HG02938 (cell line): ENCODE results near the gene ADAMTS13.

Experiments used
- ATAC-seq: cut with Tn5 transposase; IDR thresholded peaks from one replicate; pipeline ENCODE4 v1.9.1; 2021; ENCODE audit warnings: mild to moderate bottlenecking, moderate library complexity; ENCODE audit not compliant: unreplicated experiment

ADAMTS13 gene

DNA sequence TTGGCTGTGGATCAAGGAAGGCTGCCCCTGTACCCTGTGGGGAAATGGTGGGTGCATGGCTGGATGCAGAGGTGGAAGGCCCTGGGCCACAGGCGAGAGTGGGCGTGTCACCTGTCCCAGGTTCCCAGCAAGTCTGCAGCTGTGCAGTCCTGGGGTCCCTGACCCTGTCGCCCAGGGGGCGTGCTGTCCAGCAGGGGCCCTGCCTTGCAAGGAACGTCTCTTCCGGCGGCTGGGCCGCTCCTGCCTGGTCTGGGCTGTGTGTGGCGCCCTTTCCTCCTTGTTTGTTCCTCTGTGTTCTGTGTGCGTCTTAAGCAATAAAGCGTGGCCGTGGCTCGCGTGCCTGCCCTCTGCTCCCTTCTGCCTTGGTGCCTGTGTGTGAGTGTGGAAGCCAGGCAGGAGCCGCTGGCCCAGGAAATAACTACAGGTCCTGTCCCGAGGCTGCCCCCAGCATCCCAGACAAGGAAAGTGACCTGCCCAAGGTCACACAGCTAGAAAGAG, 48.3 kb downstream of the ADAMTS13 start:
- ATAC-seq = no peak

DNA sequence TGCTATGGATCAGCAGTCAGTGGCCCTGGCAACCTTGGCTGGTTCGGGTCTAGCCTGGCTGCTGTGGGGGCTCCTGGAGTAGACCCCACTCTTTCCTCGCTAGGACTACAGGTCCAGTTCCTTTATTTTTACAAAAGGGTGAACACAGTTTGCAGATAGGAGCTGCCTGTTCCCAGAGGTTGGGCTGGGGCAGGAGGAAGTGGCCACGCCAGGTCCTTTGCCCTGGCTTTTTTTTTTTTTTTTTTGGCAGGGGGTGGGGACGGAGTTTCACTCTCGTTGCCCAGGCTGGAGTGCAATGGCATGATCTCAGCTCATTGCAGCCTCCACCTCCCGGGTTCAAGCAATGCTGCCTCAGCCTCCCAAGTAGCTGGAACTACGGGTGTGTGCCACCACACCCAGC, 48.8 kb downstream of the ADAMTS13 start:
- ATAC-seq = no peak

GRCh38 chr9:133471551-133472276, 49.5 kb downstream of the ADAMTS13 start:
- ATAC-seq = no peak

- no peak for ATAC-seq
These were observed 50.1 kb downstream of the ADAMTS13 start for GRCh38 chr9:133472277-133472645.

DNA sequence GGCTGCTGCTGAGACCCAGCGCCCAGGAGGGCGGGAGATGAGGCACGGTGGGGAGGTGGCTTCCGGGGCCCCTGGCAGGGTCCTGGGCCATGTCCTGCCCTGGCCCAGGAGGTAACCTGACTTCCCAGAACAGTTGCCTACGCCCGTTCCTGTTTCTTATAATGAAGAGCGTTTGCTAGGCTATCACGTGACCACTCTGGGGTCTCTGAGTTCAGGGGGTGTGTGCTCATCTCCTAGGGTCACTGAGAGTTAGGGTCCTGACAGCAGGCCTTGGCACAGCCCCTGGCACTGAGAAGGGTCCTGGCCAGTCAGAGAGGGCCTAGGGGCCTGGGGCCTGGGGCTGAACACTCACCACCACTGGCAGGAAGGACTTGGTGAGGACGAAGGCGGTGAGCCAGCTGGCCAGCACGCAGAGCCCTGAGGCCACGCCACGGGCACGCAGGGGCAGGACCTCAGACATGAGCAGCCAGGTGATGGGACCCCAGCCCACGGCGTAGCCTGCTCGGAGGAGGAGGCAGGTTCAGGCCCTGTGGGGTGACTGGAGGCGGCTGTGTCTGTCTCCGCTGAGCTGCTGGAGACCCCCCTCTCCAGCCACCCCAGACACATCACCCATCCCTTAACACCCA, 50.7 kb downstream of the ADAMTS13 start:
- no peak for ATAC-seq

GRCh38 chr9:133473743-133474142, 51.6 kb downstream of the ADAMTS13 start:
- no peak for ATAC-seq

DNA sequence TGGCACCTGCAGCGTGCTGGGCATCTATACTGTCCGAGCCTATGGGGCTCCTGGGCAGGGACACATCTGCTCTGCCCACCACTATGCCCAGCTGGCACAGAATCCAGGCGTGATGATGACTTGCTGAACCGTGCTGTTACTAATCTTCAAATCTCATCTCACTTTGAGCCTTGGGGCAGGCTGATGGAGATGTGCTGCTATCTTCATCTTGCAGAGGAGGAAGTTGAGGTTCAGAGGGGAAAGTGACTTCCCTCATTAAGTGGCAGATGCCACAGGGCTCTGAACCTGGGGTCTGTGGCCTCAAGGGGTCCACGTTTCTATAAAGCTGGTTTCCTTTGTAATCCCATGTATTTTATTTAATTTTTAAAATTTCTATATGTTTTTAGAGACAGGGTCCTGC, 52.0 kb downstream of the ADAMTS13 start:
- ATAC-seq = no peak

DNA sequence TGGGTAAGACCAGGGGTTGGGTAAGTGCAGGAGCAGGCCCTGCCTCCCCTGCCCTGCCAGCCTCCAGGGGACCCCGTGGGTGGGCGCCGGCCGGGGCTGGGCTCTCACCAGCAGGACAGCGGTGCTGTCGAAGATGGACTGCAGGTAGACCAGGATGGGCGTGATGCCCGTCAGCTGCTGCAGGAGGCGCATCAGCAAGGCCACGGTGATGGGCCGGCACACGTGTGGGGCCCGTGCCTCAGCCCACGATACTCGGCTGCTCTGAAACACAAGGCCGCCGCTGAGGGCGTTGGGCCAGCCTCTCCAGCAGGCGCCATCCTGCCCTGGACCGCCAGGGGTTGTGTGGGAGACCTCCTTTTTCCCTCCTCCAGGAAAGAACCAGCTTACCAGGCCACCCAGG, 52.7 kb downstream of the ADAMTS13 start:
- no peak for ATAC-seq

- ATAC-seq = no peak
These were observed 53.3 kb downstream of the ADAMTS13 start for GRCh38 chr9:133475292-133476012.

DNA sequence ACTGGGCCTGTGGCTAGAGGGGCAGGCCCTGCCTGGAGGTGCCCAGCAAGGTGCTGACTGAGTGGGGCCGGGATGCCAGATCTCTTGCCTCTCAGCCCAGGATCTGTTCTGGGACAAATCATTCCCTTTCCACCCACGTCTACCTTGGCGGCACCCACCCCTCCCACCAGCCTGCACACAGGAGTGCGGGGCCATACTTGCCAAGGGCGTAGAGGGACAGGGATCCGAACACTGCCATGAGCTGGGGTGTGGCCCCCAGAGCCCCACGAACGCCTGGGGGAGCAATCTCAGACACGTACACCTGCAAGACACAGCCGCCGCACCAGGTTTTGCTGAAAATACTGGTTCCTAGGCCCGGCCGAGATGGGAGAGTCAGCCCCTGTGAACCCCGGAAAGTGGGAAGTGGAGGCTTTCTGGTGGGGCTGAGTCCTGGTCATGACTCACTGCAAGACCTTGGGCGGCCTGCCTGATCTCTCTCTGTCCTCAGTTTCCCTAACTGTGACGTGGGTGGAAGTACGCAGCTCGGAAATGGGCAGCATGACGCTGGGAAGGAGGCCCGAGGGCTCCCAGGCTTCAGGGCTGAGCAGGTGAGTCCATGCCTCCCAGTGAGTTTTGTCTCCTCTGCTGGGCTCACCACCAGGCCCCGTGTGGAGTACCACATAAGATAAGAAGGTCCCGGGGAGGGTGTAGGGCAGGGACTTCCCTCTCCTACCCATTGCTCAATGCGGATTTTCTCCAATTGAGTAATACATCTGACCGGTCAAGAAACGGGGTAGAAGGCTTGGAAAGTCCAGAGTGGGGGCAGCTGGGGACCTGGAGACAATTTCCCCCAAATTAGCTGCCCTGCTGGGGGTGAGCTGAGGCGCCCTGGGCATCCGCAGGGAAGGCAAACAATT, 54.1 kb downstream of the ADAMTS13 start:
- ATAC-seq = no peak

DNA sequence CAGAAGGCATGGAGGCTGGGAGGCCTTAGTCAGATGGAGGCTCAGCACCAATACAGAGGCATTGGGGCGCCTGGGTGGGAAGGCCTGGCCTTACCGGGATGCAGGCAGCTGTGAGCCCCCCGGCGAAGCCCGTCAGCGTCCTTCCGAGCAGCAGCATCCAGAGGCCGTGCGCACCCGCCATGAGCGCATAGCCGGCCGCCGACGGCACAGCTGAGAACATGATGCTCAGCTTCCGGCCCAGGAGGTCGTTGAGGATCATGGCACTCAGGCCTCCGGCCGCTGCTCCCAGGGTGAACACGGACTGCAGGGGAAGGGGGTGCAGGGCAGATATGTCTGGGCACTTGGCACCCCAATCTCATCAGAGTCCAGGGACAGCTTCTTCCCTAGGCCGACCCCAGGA, 54.8 kb downstream of the ADAMTS13 start:
- no peak for ATAC-seq

GRCh38 chr9:133477461-133477860, 55.3 kb downstream of the ADAMTS13 start:
- ATAC-seq = no peak

GRCh38 chr9:133477992-133478850, 56.1 kb downstream of the ADAMTS13 start:
- ATAC-seq = peak; percentile 34

DNA sequence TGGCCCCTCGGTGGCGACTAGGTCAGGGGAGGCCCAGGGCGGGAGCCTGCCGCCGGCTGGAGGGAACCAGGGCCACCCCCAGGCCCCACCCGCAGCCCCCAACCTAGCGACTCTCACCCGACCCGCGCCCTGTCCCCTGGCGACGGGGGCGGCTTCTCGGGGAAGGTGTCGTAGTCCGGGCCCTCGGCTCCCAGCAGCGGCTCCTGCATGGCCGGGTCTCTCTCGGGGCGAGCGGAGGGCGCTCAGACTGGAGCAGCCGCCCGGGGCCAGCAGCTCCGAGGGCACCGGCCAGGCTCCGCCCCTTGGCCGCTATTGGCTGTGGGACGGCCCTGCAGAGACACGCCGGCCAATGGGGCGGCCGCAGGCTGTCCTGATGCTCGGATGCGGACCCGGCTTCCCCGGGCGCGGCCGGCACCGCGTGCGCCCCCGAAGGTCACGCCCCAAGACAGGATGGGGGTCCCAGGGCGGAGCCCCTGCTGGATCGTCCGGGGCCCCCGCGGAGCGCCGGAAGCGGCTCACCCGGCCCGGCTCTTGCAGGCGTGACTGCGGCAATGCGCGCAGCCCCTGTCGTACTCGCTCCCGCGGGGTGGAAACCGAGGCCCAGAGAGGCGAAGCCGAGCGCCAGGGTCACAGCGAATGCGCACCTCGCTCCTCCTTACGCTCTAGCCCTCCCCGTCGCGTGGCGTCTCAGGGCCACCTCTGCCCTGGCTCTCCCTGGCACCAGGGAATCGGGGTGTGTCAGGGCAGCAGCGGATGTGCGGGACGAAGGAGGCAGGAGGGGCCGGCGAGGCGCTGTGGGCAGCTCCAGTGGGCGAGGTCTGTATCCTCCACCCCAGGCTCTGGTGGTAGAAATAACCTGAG, 56.9 kb downstream of the ADAMTS13 start, which contains the start of gene SLC2A6:
SLC2A6 (minus strand) TSS at position 249 of the 861 bp plus-strand sequence; CDS start at position 209, 40 bp downstream.
- ATAC-seq = peak; percentile 71

DNA sequence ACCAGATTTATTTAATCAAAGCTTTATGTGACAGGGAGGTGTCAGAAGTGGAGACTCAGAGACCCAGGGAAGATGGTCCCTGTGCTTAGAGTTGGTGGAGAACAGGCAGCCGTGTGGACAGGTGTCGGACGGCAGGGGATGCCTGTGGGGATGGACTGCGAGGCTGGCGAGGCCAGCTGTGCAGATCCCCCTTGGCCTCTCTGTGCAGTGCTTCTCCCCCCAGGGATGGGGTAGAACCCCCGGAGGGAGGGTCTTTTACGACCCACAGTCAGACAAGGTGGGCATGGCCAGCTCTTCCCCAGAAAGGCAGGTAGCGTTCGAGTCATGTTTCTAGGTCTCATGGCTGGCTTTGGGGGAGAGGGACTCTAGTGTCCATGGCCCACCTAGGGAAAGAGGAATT, 61.4 kb downstream of the ADAMTS13 start:
- no peak for ATAC-seq

- no peak for ATAC-seq
These were observed 62.7 kb downstream of the ADAMTS13 start for GRCh38 chr9:133484671-133485437.

DNA sequence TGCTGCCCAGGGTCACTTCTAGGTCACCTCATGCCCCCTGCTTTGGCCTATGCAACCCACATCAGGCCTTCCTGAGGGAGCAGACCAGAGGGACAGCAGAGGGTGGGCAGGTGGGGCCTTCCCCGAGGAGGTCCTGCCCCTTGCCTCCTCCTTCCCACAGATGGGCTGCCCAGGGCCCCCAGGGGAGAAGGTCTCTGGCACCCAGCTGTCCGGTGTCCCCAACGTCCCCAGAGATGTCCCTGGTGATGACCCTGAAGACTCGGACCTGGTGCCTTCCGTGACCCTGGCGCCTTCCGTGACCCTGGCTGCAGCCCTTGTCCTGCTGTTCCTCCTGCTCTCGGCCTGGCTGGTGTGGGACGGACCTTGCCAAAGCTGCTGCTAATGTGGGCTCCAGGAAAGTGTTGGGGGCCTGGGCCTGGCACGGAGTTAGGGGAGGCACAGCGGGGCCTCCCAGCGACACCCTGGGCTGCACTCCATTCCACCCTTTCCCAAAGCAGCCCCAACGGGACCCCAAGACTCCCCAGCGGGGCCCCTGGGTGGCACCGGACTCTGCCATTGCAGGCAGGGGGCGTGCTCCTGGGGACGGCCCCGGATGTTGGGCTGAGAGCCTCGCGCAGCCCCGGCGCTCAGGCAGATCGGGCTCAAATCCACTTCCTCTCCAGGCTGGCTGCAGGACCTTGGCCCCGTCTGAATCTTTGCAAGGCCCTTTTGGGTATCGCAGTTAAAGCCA, 63.5 kb downstream of the ADAMTS13 start:
- ATAC-seq = no peak
